K562 (cell line): Measurements from ENCODE around the gene IGSF9. TPM values are rescaled to one million over a fixed set of nuclear protein-coding genes. Genes with fewer than 3 reads are reported as not detected.

Experiments
- ATAC-seq: fragments of 200-7000 bp; cut with Tn5 transposase; 3 replicates; pipeline ENCODE4 v1.9.1; 2020; ENCODE audit warnings: moderate library complexity
- BruUV-seq: library from RNA; stranded (reverse); fragments of 400-500 nt; replicated peaks from 2 replicates; lab custom pipeline; 2021; lab: Mats Ljungman, UMichigan
- CTCF ChIA-PET: fragments of 300-600 bp; formaldehyde crosslinking; extraction: SDS; loops from one replicate; lab custom pipeline; 2021; ENCODE audit warnings: low intra/inter-chr PET ratio; lab: Yijun Ruan, JAX
- POLR2A ChIA-PET: fragments of 300-600, 350-650 bp; sonication (Branson Sonifier 250); formaldehyde crosslinking; extraction: SDS; loops from one replicate; lab custom pipeline; 2021; ENCODE audit warnings: antibody characterized with exemption, inconsistent platforms; lab: Yijun Ruan, JAX
- DNase-seq, 4 experiments: peaks; one replicate each; pipeline versions ENCODE4 v3.0.0 to v3.0.0-alpha.2; 2011 to 2018; ENCODE audit warnings: low spot score in 3 of 4, mixed read lengths in 3 of 4; ENCODE audit errors: extremely low read depth in 1 of 4
- FAIRE-seq: peaks from 2 replicates; lab custom pipeline; 2011; peaks lifted over from hg19 to GRCh38; lab: Jason Lieb, UNC
- H2AFZ ChIP-seq: 2 replicates; pipeline ENCODE4 v1.6.0; 2011; ENCODE audit warnings: low read depth, low read length, control low read depth, inconsistent platforms
- H3K27ac ChIP-seq: fragments of 200-600 bp; 3 replicates; pipeline ENCODE4 v1.8.0; 2011; ENCODE audit warnings: low read depth, mild to moderate bottlenecking, control low read depth, inconsistent platforms, low read length, moderate library complexity, mixed read lengths; ENCODE audit errors: extremely low read depth
- H3K27me3 ChIP-seq, 2 experiments: fragments of 300-600 bp in 1 of 2; 2 replicates in 1 of 2; 3 replicates in 1 of 2; pipeline versions ENCODE4 v1.6.0 to v1.8.0; 2011; ENCODE audit warnings: inconsistent platforms in 2 of 2, low read length in 2 of 2, mild to moderate bottlenecking in 1 of 2, mixed read lengths in 1 of 2, moderate library complexity in 1 of 2; ENCODE audit not compliant: control insufficient read depth in 2 of 2, insufficient read depth in 2 of 2
- H3K36me3 ChIP-seq: fragments of 300-600 bp; 3 replicates; pipeline ENCODE4 v1.8.0; 2011; ENCODE audit warnings: mild to moderate bottlenecking, low read length, inconsistent platforms; ENCODE audit not compliant: control insufficient read depth, insufficient read depth
- H3K4me1 ChIP-seq, 2 experiments: fragments of 200-600 bp in 1 of 2; replicated peaks in 1 of 2; 2 replicates in 1 of 2; 3 replicates in 1 of 2; pipeline versions ENCODE4 v1.5.1 to v1.8.0; 2011; ENCODE audit warnings: inconsistent platforms in 2 of 2, low read length in 2 of 2, mild to moderate bottlenecking in 1 of 2, mixed read lengths in 1 of 2, moderate library complexity in 1 of 2; ENCODE audit not compliant: control insufficient read depth in 2 of 2, insufficient read depth in 2 of 2
- H3K4me2 ChIP-seq: 2 replicates; pipeline ENCODE4 v1.6.1; 2011; ENCODE audit warnings: low read length, control low read depth, inconsistent platforms, mixed read lengths; ENCODE audit not compliant: insufficient read depth
- H3K4me3 ChIP-seq: fragments of 200-600 bp; sonication (generic), shearing (Covaris generic); 2 replicates; pipeline ENCODE4 v1.5.1; 2016; ENCODE audit warnings: control low read depth, inconsistent platforms
- H3K79me2 ChIP-seq: fragments of 200-600 bp; 3 replicates; pipeline ENCODE4 v1.8.0; 2011; ENCODE audit warnings: low read length, inconsistent platforms; ENCODE audit not compliant: control insufficient read depth, insufficient read depth
- H3K9ac ChIP-seq, 2 experiments: 2 replicates each; pipeline versions ENCODE4 v1.6.0 to v1.6.1; 2011; ENCODE audit warnings: low read depth in 2 of 2, low read length in 2 of 2, control low read depth in 1 of 2, inconsistent platforms in 1 of 2, mild to moderate bottlenecking in 1 of 2, mixed read lengths in 1 of 2; ENCODE audit not compliant: insufficient read depth in 1 of 2
- H3K9me1 ChIP-seq: one replicate; pipeline ENCODE4 v1.6.0; 2011; ENCODE audit warnings: inconsistent platforms, mild to moderate bottlenecking, low read length, moderate library complexity; ENCODE audit not compliant: control insufficient read depth, insufficient read depth
- H3K9me3 ChIP-seq: replicated peaks from 2 replicates; pipeline ENCODE4 v1.5.1; 2011; ENCODE audit warnings: low read depth, low read length, inconsistent platforms; ENCODE audit not compliant: control insufficient read depth, insufficient read depth
- H4K20me1 ChIP-seq: replicated peaks from 2 replicates; pipeline ENCODE4 v1.6.1; 2011; ENCODE audit warnings: low read length, inconsistent platforms, mixed read lengths; ENCODE audit not compliant: control insufficient read depth, insufficient read depth
- CREM ChIP-seq: IDR thresholded peaks from 2 replicates; pipeline ENCODE4 v1.6.1; 2014; ENCODE audit warnings: antibody characterized with exemption, low read depth
- E2F8 ChIP-seq: fragments of 450-650 bp; IDR thresholded peaks from 2 replicates; pipeline ENCODE4 v1.7.1; 2018; ENCODE audit warnings: mild to moderate bottlenecking, low read depth; ENCODE audit not compliant: partially characterized antibody
- HLTF ChIP-seq: fragments of 450-650 bp; IDR thresholded peaks from 2 replicates; pipeline ENCODE4 v1.6.1; 2016
- MAX ChIP-seq: sonication (generic); formaldehyde crosslinking; IDR thresholded peaks from 2 replicates; pipeline ENCODE4 v1.9.0; 2022; ENCODE audit warnings: mild to moderate bottlenecking, missing genetic modification reagents
- MLLT1 ChIP-seq, 2 experiments: fragments of 450-650 bp; IDR thresholded peaks; 2 replicates each; pipeline ENCODE4 v1.6.1; 2016
- NR4A1 ChIP-seq, 2 experiments: fragments of 250-450 bp in 1 of 2; fragments of 450-650 bp in 1 of 2; sonication (Bioruptor Pico) in 1 of 2; IDR thresholded peaks; 2 replicates each; pipeline versions ENCODE4 v1.4.0 to v1.6.1; 2016 to 2020; ENCODE audit warnings: mild to moderate bottlenecking in 2 of 2, missing compliant biosample characterization in 1 of 2, missing genetic modification characterization in 1 of 2, moderate library complexity in 1 of 2
- YY1 ChIP-seq, 3 experiments: IDR thresholded peaks; 2 replicates each; pipeline ENCODE4 v1.6.1; 2011; ENCODE audit warnings: low read length in 2 of 3, mild to moderate bottlenecking in 2 of 3, moderate library complexity in 2 of 3, borderline replicate concordance in 1 of 3, control low read depth in 1 of 3, low read depth in 1 of 3; ENCODE audit not compliant: insufficient read depth in 3 of 3, insufficient replicate concordance in 2 of 3, control insufficient read depth in 1 of 3, insufficient read length in 1 of 3; ENCODE audit errors: extremely low read depth in 1 of 3
- ZMIZ1 ChIP-seq, 2 experiments: fragments of 150-350 bp in 1 of 2; IDR thresholded peaks; 2 replicates each; pipeline ENCODE4 v1.6.1; 2012 to 2016; ENCODE audit warnings: low read depth in 2 of 2, low read length in 2 of 2, mild to moderate bottlenecking in 1 of 2, moderate library complexity in 1 of 2
- WGBS: fragments of 100-300 bp; shearing (Covaris generic); methylation state at CpG from one replicate; pipeline ENCODE4 v1.1.6; 2016; ENCODE audit warnings: low coverage, mixed read lengths; ENCODE audit not compliant: insufficient coverage; ENCODE audit errors: missing lambda C conversion rate; 5-methylcytosine and 5-hydroxymethylcytosine counted together
- in situ Hi-C: fragments of 300-500 bp; cut with MboI; formaldehyde crosslinking; loops from 4 replicates; pipeline ENCODE4 v1.15.0; 2018; ENCODE audit warnings: inconsistent platforms, mixed read lengths
- intact Hi-C: fragments of 100-400 bp; cut with micrococcal nuclease; formaldehyde crosslinking; loops from 2 replicates; pipeline ENCODE4 v1.14.2; 2022
- polyA plus RNA-seq, 8 experiments: library from polyadenylated mRNA; depleted of rRNA in 4 of 8; stranded (reverse) in 5 of 8; unstranded in 3 of 8; fragments of >200 nt; fragmentation: Nextera tagmentation in 2 of 8; fragmentation: Illumina TruSeq in 1 of 8; extraction: Ambion mirVana in 2 of 8; extraction: Trizol in 1 of 8; gene quantifications; 2 replicates each; pipeline versions ENCODE4 v1.2.1 to v1.2.3, GENCODE V29; 2011 to 2014; ENCODE audit warnings: inconsistent platforms in 1 of 8, missing spikeins in 1 of 8
- total RNA-seq, 7 experiments: library from RNA; depleted of rRNA in 6 of 7; stranded (reverse); fragments of >200 nt in 6 of 7; fragmentation: Illumina TruSeq in 2 of 7; extraction: Trizol in 2 of 7; gene quantifications; 2 replicates each; pipeline versions ENCODE4 v1.2.1 to v1.2.3, GENCODE V29; 2011 to 2021; ENCODE audit warnings: low replicate concordance in 1 of 7

Gene IGSF9
- total and polyA plus RNA-seq, 9 of the 15 experiments (the other 6 are each of a cell fraction or from before 2014, with no cell fraction given): 0.03 to 0.29 (median 0.07) TPM; not detected in 1

- POLR2A ChIA-PET: interaction anchor here (0.5 to 1.2 kb wide), 6 partner anchors 12 to 178 kb away, joined by 3 to 5 read pairs (median 3); no protein-coding TSS in a partner anchor
- peak overlapping the region; percentile 72 for H3K4me2 ChIP-seq
- H3K9ac ChIP-seq: peak overlapping the region in 1 of 2 experiments; percentile 90; a peak in 2 of 4 replicates
- no peaks in the 10 kb centered on the region for H3K79me2 ChIP-seq
- 5% methylated on average over 9 of the region's 9 CpGs for WGBS
- in situ Hi-C loops (no loop called here), intact Hi-C loops (no loop called here)
- DNase-seq: peak in 2 of 4 experiments; percentile 43 to 69
- no peak overlapping the region for H3K27ac ChIP-seq
- no peaks in the 10 kb centered on the region for H3K9me3 ChIP-seq
- no TSS peak for BruUV-seq
- H3K4me1 ChIP-seq: peaks cover 30 to 36% of the 10 kb centered on the region in 2 experiments
- ATAC-seq: peak; percentile 83
- no peaks in the 10 kb centered on the region for H3K9me1 ChIP-seq
- H3K4me3 ChIP-seq: no peak overlapping the region
- CTCF ChIA-PET: interaction anchor here (0.7 kb wide), 1 partner anchor 21 kb away, joined by 3 read pairs; no protein-coding TSS in a partner anchor
- H3K27me3 ChIP-seq: peaks cover 0 to 10% of the 10 kb centered on the region in 2 experiments; a peak in 3 of 5 replicates
- peak; percentile 79 for FAIRE-seq
- no peaks in the 10 kb centered on the region for H4K20me1 ChIP-seq
- H3K36me3 ChIP-seq: no peaks in the 10 kb centered on the region
- H2AFZ ChIP-seq: no peak overlapping the region
- 0 out of 4 replicates have a peak, but pooled peaks of 1 of the 2 experiments have one; percentile 24 for TF ChIP-seq MLLT1 (IDR thresholded peaks at IDR 0.05)
- TF ChIP-seq CREM: 0 out of 2 replicates have a peak, but pooled peaks have one; percentile 19
- 0 out of 4 replicates have a peak, but pooled peaks of 1 of the 2 experiments have one; percentile 43 for TF ChIP-seq ZMIZ1 (IDR thresholded peaks at IDR 0.05; ENCODE audit: low read depth in 2 of 2, low read length in 2 of 2)
- TF ChIP-seq E2F8: peak; percentile 27
- no peak for TF ChIP-seq HLTF
- TF ChIP-seq NR4A1 (CRISPR knock-in tag; IDR thresholded peaks at IDR 0.05): 0 out of 2 replicates have a peak, but pooled peaks have one; percentile 66
- TF ChIP-seq NR4A1 (tag; IDR thresholded peaks at IDR 0.05): peak; percentile 53; the same call in 1 of the 2 replicates
- TF ChIP-seq YY1 (IDR thresholded peaks at IDR 0.05; ENCODE audit: borderline replicate concordance in 1 of 3, control insufficient read depth in 1 of 3, extremely low read depth in 1 of 3, insufficient read depth in 3 of 3, insufficient read length in 1 of 3, insufficient replicate concordance in 2 of 3, low read depth in 1 of 3, low read length in 2 of 3): no peak
- 0 out of 2 replicates have a peak, but pooled peaks have one; percentile 14 for TF ChIP-seq MAX (CRISPR knock-in tag)
Observed at GRCh38 chr1:159957824-159958268, 12.4 kb upstream of the IGSF9 start.
